GM21717 (cell line): ENCODE measurements around the gene VGLL4.

Source experiments
- ATAC-seq: cut with Tn5 transposase; IDR thresholded peaks from one replicate; pipeline ENCODE4 v1.9.1; 2021; ENCODE audit warnings: mild to moderate bottlenecking, moderate library complexity; ENCODE audit not compliant: unreplicated experiment

The VGLL4 gene

GRCh38 chr3:11509173-11510000, 134.3 kb downstream of the VGLL4 start:
- no peak for ATAC-seq

DNA sequence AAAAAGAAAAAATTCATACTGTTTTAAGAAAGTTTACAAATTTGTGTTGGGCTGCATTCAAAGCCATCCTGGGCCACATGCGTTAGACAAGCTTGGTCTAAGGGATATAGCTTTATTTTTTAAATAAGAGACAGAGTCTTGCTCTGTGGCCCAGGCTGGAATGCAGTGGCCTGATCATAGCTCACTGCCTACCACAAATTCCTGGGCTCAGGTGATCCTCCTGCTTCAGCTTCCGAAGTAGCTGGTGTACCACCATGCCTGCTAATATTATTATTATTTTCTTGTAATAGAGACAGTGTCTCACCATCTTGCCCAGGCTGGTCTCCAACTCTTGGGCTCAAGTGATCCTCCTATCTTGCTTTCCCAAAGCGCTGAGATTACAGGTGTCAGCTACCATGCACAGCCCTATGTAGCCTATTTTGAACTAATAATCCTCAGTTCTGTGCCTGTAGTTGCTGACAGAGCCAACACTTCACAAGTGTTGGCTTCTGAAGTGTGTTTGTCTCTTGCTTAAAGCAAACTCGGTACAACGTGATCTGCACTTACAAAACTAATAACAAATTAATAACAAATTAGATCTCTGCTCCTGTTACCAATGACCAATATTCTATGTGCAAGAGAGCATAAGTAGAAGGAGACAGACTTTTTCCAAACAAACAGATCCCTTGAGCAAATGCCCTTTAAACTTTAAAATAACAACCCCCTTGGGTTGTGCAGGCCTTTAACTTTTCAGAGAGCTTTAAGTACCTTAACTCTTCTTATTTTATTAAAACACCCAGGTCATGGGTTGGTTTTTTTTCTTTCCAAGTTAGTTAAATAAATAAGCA, 135.2 kb downstream of the VGLL4 start:
- ATAC-seq: no peak

GRCh38 chr3:11507719-11508118, 136.0 kb downstream of the VGLL4 start:
- no peak for ATAC-seq
